ENCODE measurements around the gene CDK6.
"Not testable (repeated sequence)": the region's sequence is repeated elsewhere in the genome, so short reads cannot be mapped to it uniquely, and the experiment has no call there.

CDK6 gene

DNA sequence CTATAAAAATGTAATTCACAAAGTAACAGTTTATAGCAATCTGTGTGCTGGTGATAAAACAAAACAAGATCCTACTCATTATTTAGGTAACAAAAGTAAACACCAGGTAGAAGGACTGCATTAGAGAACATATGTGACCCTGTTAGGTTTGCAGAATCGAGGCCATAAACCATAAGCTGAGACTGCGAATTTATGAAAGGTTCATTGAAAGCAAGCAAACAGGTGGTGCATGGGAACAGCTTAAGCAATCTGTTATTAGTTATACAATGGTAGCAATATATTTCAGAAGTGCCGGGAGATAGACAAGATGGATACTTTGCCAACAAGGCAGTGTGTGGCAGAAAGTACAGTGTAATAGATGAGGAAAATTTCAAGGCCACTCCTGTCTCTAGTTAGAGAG, 222.7 kb downstream of the CDK6 start:
- no peak for DNase-seq

DNA sequence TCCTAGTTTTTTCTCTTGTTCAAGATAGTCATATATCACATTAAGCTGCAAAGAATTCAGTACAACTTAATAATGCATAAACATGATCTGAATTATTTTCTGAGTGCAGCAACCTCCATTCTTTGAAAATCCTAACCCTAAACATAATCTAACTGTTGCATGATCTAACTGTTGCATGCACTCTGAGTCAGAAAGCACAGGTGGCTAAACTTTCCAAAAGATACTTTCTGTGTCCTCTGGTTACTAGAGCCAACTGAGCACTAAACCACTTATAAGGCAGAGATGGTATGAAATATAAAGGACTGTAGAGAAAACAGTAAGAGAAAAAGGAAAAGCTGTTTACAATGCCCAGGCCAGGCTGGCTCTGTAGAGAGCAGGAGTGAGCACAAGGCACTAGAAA, 223.2 kb downstream of the CDK6 start:
- DNase-seq = no peak

DNA sequence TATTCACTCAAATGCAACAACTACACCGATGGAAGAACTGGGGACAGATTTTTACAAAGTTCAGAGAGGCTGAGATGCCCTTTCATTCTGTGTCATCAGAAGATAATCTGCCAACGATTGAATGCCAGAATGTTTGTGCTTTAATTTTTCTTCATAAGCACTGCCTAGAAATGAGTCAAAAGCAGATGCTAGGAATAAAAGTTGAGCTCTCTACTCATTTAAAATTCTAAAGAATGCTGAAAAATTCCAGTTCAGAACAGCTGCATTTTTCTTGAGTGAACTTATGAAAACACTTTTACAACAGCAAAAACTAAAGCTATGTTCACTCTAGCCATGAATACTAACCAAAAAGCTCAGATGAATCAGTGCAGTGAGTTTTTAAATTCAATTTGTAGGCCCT, 223.9 kb downstream of the CDK6 start:
- no peak for DNase-seq

DNA sequence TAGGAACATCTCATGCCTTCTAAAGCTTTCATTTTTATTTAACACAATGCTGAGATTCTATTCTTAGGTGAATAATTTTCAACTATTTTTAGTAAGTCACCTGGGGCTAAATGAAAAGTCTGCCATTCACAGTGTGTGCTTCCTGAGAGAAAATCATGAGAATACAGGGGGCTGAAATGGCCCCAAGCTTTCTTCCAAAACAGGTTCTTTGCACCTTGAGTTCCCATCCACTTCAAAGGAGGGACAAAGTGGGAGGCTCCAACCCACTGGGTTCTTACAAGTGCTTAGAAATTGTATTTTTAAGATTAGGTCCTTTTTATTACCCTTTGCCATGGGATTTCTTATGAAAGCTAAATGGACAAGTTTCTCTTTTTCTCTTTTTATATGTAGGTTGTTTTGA, 224.6 kb downstream of the CDK6 start:
- no peak for DNase-seq

DNA sequence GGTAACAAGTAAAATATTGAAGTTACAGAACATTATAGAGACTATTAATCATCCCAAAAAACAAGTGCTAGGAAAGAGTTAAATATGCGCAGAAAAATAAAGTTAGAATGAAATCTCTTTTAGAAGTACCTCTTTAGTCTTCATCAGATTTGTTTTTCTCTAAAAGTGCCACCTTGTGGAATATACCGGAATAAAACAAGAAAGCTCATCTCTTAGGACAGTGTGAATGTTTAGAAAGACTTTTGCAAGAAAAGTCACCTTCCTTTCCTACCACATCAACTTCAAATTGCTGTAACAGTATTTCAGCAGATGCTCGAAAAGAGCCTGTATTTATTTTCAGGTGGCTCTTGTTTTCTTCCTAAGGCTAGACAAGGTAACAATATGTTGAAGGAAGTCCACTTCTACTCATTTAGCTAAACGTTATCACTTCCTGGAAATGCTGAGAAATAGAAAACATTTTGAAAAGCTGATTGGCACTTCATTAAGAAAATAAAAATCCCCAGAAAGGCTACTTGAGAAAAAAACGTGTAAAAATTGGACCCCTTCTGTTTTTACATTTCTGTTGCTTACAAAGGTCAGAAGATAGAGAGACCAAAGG, 226.4 kb downstream of the CDK6 start:
- no peak for DNase-seq

DNA sequence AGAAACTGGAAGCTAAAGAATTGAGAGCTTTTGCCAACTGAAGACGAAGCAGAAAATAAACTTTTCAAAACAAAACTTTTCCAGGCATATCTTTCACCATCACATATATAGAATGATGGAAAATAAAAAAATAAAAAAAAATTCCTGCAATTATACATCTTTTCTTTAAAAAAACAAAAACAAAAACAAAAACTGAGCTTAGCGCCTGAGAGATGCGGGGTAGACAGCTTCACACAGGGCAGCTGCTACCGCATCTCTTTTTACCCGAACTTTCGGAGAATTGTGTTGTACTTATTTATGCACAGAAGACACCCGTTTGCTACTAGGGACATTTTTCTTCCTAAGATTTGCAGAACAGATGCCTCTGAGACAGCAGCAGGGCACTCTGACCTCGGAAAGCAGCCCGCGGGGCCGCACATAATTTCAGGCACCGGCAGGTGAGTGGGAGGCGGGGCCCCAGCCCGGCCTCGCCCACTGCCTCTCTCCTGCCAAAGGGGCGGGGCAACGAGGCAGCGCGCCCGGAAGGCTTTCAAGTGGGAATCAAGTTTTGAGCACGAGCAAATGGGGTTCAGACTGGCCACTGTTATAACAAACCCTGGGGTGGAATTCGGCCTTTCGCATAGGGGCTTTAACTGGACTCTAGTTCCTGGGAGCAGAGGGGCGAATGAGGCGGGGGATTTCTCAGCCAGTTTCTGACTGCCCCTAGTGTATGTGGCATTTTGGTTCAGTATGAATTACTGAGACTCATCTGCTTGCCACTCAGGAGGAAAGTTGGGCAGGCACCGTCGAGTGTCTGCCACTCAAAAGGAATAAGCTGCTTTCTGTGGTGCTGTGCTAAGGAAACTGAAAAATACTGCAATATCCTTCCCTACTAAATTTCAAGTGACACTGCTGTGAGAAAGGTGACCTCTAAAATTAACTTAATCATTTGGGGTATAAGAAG, 227.7 kb downstream of the CDK6 start:
- DNase-seq = no peak

DNA sequence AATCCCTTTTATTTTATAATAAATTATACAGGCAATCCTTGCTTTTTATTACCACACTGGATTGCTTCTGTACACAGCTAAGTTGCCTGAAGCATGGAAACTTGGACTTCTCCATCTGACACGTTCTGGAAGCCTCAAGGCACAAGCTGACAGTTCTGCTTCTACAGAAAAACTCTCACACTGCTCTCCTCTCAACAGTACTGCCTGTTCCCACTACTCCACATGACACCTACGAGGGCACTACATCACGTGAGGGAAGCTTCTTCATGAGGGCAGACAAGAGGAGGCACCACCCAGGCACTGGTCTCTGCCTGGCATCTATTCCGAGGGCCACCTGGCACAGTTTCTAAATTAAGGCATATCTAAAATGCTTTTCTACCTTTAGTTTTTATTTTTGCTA, 229.4 kb downstream of the CDK6 start:
- DNase-seq = no peak

DNA sequence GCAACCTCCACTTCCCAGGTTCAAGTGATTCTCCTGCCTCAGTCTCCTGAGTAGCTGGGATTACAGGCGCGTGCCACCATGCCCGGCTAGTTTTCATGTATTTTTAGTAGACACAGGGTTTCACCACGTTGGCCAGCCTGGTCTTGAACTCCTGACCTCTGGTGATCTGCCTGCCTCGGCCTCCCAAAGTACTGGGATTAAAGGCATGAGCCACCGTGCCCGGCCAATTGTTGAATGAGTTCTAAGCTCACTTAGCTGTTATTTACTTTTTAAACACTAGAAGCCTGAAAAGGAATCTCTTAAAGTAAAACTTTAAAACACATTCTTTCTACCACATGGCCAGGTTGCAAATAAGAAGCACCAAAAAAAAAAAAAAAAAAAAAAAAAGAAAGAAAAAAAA, 231.9 kb downstream of the CDK6 start:
- not testable (repeated sequence) for DNase-seq

DNA sequence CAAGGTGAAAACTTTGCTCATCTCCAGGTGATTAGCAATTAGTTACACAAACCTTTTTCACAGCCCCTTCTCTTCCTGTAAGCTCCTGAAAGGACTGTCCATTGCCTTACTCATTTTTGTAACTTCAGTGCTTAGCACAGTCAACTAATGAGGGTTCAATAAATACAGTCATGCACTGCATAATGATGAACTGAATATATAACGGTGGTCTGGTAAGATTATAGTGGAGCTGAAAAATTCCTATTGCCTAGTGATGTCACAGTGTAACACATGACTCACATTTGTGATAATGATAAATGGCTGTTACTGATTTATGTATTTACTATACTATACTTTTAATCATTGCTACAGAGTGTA, 233.3 kb downstream of the CDK6 start:
- no peak for DNase-seq

DNA sequence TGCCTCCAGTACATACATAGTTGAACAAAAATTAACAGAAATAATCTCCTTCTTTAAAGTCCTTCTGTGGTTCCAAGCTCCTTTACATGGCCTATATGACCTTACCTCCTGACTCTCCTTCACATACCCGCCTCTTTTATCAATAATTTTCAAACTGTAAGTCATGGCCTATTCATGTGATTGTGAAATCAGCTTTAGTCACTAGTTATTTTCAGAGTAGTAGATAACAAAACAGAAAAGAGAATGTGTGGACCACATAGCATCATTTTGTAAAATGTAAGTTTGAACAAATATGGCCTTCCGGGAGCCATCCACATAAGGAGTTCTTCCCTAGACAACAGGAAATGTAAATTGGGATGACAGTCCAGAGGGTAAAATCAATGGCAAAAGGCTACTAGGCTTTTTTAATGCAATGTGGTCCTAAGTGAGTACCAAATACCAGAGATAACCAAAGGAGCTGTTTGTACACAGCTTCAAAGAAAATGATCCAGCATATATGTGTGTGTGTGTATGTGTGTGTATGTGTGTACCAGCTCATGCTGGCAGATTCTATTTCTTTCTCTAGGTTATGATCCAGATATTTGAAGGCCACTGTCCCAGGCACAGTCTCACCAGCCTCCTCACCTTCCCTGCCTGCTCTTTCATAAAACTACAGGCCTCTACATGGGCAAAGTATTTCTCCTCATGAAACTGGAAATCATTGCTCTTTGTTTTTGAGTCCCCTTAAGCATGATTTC, 233.9 kb downstream of the CDK6 start:
- DNase-seq = no peak

DNA sequence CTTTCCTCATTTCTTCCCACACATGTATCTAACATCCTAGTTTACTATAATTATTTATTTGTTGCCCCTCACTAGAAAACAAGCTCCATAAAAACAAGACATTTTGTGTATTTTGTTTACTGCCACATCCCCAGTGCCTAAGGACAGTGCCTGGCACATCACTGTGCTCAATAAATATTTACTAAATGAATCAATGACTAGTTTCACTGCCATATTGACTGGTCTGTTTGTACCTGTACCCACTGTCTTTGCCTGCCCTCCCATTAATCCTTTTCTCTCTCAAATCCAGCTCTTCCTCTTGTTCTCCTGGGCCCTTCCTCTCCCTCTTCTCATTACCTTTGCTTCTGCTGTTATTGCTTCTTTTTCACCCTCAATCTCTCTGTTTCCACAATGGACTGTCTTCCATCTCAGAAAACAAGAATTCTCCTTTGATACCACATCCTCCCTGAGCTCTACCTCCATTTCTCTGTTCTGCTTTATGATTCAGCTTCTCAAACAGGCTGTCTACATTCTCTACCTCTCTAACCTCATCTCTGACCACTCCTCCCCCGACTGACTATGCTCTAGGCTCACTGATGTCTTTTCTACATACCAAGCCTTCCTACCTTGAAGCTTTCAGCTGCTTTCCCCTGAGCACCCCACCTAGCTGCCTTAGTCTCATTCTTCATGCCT, 237.9 kb downstream of the CDK6 start:
- no peak for DNase-seq

DNA sequence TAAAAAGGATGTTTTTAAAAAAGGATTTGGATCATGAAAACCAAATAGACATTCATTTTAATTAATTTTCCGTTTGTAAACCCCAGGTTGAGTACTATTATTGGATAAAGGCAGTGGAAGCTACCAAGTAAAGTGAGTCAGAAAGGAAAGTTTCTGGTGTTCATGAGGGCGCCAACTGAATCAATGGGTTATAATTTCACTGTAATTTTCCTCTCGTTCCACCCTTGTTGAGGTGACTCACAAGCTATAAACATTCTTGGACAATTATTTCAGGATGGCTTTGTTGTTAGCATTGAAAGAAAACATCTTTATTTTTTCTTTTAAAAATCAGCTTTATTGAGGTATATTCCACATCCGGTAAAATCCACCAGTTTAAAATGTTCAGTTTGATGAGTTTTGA, 241.1 kb downstream of the CDK6 start:
- DNase-seq = no peak

DNA sequence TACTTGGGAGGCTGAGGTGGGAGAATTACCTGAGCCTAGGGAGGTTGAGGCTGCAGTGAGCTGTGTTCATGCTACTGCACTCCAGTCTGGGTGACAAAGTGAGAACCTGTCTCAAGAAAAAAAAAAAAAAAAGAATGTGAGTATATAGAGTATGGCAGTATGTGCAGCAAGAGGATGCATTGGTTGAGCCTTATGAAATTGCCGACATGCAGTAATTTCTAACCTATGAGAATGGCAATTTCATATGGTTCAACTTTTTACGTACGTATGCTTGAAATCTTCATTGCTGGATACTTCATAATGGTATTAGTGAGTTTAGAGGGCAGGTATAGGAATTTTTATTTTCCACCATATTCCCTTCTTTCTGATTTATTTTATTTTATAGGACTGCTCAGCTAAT, 241.6 kb downstream of the CDK6 start:
- no peak for DNase-seq

DNA sequence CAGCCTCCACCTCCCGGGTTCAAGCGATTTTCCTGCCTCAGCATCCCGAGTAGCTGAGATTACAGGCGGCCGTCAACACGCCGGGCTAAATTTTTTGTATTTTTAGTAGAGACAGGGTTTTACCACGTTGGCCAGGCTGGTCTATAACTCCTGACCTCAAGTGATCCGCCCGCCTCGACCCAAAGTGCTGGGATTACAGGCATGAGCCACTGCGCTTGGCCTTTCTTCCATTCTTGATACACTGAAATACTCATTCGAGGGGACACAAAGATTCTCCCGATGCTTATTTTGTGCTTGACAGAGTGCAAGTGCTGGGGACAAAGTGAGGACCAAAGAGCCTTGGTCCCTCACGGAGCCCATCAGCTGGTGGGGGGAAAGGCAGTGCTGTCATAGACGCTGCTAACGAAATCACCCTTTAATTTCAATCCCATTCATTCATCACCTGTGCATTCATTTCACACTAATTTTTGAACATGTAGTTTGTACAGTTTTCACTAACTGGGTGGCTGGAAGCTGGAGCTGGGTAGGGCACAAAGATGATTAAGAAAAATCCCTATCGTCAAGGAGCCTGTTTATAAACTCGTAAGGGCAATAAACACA, 245.6 kb downstream of the CDK6 start:
- DNase-seq = no peak

DNA sequence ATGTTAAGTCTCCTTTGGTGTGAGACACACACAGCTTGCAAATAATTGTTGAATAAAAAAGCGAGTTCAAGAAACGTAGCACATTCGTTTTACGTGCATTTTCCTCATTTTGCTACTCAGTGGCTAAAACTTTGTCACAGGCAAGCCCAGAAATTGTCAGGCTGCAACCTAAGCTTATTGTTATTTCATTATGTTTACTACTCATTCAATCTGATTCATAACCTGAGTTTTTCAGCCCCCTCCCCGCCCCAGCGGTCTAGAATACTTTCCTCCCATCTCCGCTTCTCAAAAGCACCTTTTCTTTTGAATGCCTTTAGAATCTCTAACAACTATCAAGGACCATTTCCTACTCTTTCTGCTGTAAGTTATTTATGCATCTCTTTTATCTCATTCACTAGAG, 247.3 kb downstream of the CDK6 start:
- peak; percentile 48 for DNase-seq

DNA sequence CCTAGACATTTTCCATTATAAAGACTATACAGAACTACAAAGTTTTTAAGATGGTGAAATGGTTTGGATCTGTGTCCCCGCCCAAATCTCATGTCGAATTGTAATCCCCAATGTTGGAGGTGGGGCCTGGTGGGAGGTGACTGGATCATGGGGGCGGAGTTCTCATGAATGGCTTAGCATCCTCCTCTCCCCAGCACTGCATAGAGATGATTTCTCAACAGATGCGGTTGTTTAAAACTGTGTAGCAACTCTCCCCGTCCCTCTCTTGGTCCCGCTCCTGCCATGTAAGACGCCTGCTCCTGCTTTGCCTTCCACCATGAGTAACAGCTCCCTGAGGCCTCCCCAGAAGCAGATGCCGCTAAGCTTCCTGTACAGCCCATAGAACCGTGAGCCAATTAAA, 247.8 kb downstream of the CDK6 start:
- peak; percentile 26 for DNase-seq

DNA sequence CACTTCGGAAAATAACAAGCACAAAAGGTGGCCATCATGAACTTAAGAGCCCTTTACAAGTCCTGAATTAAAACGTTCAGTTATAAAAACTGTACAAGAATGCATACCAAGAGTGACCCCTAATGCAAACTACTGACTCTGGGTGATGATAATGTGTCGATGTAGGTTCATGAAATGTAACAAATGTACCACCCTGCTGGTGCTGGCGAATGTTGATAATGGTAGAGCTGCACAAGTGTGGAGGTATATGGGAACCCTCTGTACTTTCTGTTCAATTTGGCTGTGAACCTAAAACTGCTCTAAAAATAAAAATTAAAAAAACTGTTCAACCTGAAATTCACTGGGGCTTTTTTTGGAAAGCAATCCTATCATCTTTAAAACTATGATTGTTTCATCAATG, 249.5 kb downstream of the CDK6 start:
- no peak for DNase-seq

DNA sequence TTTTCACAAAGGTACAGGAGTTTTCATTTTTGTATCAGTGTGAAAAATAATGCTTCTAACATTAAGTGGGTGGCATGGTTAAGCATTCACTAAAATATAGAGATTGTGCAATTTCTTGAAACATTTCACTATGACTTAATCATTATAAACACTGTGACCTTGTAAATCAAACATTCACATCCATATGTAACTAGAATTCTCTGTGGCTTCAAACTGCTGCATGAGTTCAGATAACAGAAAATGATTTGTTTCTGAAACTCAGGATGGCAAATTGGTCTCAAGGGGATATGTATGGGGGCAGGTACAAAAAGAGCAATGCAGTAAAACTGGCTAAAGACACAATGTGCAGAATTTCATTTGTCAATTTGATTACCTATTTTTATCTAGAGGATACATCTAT, 250.0 kb downstream of the CDK6 start:
- DNase-seq = no peak

DNA sequence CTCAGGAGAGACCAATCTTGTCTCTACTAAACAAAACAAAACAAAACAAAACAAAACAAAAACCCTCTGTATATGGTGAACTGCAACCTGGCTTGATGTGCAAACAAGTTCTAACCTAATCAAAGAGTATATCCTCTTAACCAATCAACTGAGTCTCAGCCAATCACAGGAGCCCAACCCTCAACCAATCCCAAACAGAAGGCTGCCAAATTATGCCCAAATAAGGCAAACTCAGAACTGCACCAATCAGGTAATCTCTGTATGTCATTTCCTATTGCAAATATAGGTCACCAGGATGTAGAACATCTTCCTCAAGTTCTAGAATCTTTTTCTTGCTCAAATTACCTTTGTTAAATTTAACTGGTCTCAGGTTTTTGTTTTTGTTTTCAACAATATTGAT, 251.4 kb downstream of the CDK6 start:
- DNase-seq = no peak

DNA sequence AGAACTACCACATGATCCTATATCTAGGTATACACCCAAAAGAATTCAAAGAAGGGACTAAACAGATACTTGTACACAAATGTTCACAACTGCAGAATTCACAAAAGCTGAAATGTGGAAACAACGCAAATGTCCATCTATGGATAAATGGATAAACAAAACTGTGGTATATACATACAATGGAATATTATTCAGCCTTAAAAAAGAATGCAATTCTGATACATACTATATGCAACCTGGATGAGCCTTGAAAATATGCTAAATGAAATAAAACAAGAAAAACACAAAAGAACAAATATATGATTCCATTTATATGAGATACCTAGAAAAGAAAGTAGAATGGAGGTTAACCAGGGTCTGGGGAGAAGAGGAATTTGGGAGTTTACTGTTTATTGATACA, 253.4 kb downstream of the CDK6 start:
- no peak for DNase-seq

DNA sequence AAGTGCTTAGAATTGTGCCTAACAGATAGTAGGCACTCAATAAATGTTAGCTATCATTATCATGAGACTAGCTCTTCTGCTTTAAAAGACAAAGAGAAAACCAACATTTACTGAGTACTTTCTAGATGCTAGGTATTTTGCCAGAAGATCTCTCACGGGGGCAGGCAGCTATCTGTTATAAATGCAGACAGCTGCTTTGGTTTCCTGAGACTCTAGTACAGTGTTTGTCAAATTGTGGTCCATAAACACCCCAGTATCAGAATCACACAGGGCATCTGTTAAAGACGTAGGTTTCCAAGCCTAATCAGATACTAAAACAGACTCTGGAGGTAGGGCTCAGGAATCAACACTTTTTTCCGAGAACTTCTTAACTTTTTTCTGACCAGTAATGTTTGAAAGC, 260.1 kb downstream of the CDK6 start:
- no peak for DNase-seq

DNA sequence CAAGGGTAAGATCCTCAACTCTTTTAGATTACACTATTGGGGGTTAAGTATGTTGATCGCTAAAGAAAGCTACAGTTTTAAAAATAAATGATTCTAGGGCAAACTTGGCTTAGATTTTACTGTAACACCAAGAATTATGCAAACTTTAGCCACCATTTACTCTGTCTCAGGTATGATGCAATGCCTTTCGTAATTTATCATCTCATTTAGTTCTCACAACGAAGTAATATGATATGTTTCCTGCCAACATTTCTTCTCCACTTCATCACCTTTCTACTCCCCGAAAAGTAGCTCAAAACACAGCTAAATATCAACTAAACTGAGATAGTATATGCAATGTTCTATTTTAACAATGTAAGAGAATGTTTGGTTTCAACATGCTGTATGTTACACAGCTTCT, 267.2 kb downstream of the CDK6 start:
- no peak for DNase-seq

DNA sequence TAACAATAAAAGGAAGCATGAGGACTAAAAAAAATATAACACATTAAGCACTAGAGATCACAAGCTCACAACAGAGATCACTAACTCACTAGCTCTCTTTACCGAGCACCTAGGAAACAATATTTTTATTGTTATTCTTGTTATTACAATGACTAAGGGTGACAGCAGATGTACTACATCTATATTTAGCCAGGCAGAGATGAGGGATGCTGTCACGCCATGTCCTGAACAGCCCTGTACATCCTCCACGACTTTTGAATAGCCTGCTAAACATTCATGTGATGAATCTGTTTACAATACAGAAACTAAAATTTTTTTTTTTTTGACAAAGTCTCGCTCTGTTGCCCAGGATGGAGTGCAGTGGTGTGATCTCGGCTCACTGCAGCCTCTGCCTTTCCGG, 268.9 kb downstream of the CDK6 start:
- no peak for DNase-seq

All from activated naive CD4-positive, alpha-beta T cell treated with Interleukin-2 at 50 U/mL for 16 hours (primary cell).